ENCODE measurements around the gene ARHGDIA.

DNA sequence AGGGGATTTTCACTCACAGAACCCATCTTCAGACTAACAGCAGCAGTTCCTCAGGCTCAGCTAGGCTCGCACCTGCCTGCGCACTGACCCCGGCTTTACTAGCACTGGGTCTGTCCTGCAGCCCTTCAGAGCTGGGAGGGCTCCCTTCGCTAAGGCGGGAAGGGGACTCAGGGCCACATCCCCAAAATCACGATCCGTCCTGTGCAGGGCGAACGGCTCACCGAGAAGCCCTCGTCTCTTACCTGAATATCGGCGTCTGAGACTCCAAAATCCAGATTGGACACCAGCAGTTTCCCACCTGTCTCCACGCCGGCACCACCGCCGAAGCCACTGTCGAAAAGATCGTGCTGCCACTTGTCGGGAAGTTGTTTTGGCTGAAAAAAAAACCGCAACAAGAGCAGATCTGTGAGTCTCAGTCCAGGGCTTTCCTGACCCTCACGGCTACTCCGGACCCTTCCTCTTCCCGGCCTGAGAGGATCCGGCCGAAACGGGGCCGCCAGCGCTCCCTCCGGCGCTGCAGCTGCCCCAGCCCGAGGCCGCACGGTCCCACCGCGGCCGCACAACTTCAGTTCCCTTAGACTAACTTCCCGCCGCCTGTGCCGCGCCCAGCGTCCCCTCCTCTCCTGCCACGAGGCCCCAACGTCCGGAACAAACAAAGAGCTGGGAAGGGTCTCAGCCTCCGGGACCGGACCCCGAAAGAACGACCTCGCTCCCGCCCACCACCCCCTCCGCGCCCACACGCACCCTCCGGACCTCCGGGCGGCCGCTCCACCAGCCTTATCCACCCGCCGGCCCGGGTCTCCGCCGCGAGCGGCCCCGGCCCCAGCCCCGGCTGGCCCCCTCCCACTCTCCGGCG is 19.5 kb upstream of the ARHGDIA start:
- TF ChIP-seq, protein P1, sequence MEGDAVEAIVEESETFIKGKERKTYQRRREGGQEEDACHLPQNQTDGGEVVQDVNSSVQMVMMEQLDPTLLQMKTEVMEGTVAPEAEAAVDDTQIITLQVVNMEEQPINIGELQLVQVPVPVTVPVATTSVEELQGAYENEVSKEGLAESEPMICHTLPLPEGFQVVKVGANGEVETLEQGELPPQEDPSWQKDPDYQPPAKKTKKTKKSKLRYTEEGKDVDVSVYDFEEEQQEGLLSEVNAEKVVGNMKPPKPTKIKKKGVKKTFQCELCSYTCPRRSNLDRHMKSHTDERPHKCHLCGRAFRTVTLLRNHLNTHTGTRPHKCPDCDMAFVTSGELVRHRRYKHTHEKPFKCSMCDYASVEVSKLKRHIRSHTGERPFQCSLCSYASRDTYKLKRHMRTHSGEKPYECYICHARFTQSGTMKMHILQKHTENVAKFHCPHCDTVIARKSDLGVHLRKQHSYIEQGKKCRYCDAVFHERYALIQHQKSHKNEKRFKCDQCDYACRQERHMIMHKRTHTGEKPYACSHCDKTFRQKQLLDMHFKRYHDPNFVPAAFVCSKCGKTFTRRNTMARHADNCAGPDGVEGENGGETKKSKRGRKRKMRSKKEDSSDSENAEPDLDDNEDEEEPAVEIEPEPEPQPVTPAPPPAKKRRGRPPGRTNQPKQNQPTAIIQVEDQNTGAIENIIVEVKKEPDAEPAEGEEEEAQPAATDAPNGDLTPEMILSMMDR (IDR thresholded peaks at IDR 0.05; ENCODE audit: poor library complexity, severe bottlenecking): no peak
- TF ChIP-seq, protein P2, sequence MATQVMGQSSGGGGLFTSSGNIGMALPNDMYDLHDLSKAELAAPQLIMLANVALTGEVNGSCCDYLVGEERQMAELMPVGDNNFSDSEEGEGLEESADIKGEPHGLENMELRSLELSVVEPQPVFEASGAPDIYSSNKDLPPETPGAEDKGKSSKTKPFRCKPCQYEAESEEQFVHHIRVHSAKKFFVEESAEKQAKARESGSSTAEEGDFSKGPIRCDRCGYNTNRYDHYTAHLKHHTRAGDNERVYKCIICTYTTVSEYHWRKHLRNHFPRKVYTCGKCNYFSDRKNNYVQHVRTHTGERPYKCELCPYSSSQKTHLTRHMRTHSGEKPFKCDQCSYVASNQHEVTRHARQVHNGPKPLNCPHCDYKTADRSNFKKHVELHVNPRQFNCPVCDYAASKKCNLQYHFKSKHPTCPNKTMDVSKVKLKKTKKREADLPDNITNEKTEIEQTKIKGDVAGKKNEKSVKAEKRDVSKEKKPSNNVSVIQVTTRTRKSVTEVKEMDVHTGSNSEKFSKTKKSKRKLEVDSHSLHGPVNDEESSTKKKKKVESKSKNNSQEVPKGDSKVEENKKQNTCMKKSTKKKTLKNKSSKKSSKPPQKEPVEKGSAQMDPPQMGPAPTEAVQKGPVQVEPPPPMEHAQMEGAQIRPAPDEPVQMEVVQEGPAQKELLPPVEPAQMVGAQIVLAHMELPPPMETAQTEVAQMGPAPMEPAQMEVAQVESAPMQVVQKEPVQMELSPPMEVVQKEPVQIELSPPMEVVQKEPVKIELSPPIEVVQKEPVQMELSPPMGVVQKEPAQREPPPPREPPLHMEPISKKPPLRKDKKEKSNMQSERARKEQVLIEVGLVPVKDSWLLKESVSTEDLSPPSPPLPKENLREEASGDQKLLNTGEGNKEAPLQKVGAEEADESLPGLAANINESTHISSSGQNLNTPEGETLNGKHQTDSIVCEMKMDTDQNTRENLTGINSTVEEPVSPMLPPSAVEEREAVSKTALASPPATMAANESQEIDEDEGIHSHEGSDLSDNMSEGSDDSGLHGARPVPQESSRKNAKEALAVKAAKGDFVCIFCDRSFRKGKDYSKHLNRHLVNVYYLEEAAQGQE (IDR thresholded peaks at IDR 0.05; ENCODE audit: borderline replicate concordance): no peak
- no peak for TF ChIP-seq POLR2AphosphoS5 (IDR thresholded peaks at IDR 0.05)
- TF ChIP-seq EZH2 (IDR thresholded peaks at IDR 0.05; ENCODE audit: borderline replicate concordance, insufficient read depth, low read length, poor library complexity, severe bottlenecking): no peak
- no peak for TF ChIP-seq EP300 (conservative IDR thresholded peaks at IDR 0.05; ENCODE audit: poor library complexity, severe bottlenecking)
- TF ChIP-seq RAD21 (conservative IDR thresholded peaks at IDR 0.05): no peak
